Muscle layer of duodenum (tissue), 2 donors: ENCODE results near the gene AGXT.

Experiments
- H3K27ac ChIP-seq: one replicate; pipeline ENCODE4 v1.7.0; 2013; ENCODE audit warnings: mild to moderate bottlenecking, low read length
- H3K27me3 ChIP-seq: one replicate; pipeline ENCODE4 v1.7.0; 2013; ENCODE audit warnings: low read depth, mild to moderate bottlenecking, control low read depth, low read length
- H3K36me3 ChIP-seq, 2 donors: one replicate each; pipeline ENCODE4 v1.7.0; 2013; ENCODE audit warnings: low read length in 2 of 2, control low read depth in 1 of 2, mild to moderate bottlenecking in 1 of 2; ENCODE audit not compliant: insufficient read depth in 2 of 2, control insufficient read depth in 1 of 2
- H3K4me1 ChIP-seq, 2 donors: one replicate each; pipeline ENCODE4 v1.7.0; 2013; ENCODE audit warnings: low read length in 2 of 2, mild to moderate bottlenecking in 2 of 2, control low read depth in 1 of 2, moderate library complexity in 1 of 2; ENCODE audit not compliant: insufficient read depth in 2 of 2, control insufficient read depth in 1 of 2
- H3K4me3 ChIP-seq, 2 donors: one replicate each; pipeline ENCODE4 v1.7.0; 2013; ENCODE audit warnings: low read length in 2 of 2, low read depth in 1 of 2, mild to moderate bottlenecking in 1 of 2
- H3K9me3 ChIP-seq, 2 donors: one replicate each; pipeline ENCODE4 v1.7.0; 2013; ENCODE audit warnings: low read length in 2 of 2, control low read depth in 1 of 2, mild to moderate bottlenecking in 1 of 2; ENCODE audit not compliant: control insufficient read depth in 1 of 2
- donor health status: healthy.

AGXT gene

GRCh38 chr2:240868286-240869108 lies at the start of gene AGXT:
AGXT (plus strand) TSS chr2:240868824; CDS start chr2:240868866, 42 bp downstream.
- no peaks in the 10 kb centered on the region for H3K9me3 ChIP-seq
- H3K36me3 ChIP-seq, result no peaks in the 10 kb centered on the region
- no peak within 1 kb of the TSS for H3K4me3 ChIP-seq
- H3K4me1 ChIP-seq, result no peaks in the 10 kb centered on the region
- H3K27ac ChIP-seq, result no peak within 1 kb of the TSS
- H3K27me3 ChIP-seq, result no peaks in the 10 kb centered on the region

- Histone ChIP-seq H3K27ac (no peak overlapping the region), H3K9me3 (peaks cover 2 to 3% of the 10 kb centered on the region in 2 donors), H3K4me1 (peaks cover 0 to 25% of the 10 kb centered on the region in 2 donors), H3K27me3 (peaks cover 25% of the 10 kb centered on the region), H3K36me3 (no peaks in the 10 kb centered on the region), H3K4me3 (peak overlapping the region in 1 of 2 donors; percentile 63)
Observed at GRCh38 chr2:240819126-240819857, 49.3 kb upstream of the AGXT start.

GRCh38 chr2:240819858-240820606 lies 48.6 kb upstream of the AGXT start, which contains the start of gene KIF1A:
KIF1A (minus strand) TSS chr2:240820219; CDS start chr2:240797752, 22,467 bp downstream.
- H3K4me1 ChIP-seq, result peaks cover 0 to 25% of the 10 kb centered on the region in 2 donors
- H3K27me3 ChIP-seq, result peaks cover 25% of the 10 kb centered on the region
- peak within 1 kb of the TSS in 1 of 2 donors; percentile 63 for H3K4me3 ChIP-seq
- H3K9me3 ChIP-seq, result no peaks in the 10 kb centered on the region
- H3K36me3 ChIP-seq, result no peaks in the 10 kb centered on the region
- no peak within 1 kb of the TSS for H3K27ac ChIP-seq

GRCh38 chr2:240820607-240821428 lies 47.8 kb upstream of the AGXT start:
- H3K27ac ChIP-seq, result no peak overlapping the region
- no peaks in the 10 kb centered on the region for H3K9me3 ChIP-seq
- no peaks in the 10 kb centered on the region for H3K36me3 ChIP-seq
- peaks cover 25% of the 10 kb centered on the region for H3K27me3 ChIP-seq
- peaks cover 0 to 25% of the 10 kb centered on the region in 2 donors for H3K4me1 ChIP-seq
- H3K4me3 ChIP-seq, result no peak overlapping the region

GRCh38 chr2:240821429-240821778 lies 47.2 kb upstream of the AGXT start:
- H3K4me3 ChIP-seq, result no peak overlapping the region
- no peaks in the 10 kb centered on the region for H3K36me3 ChIP-seq
- peaks cover 0 to 25% of the 10 kb centered on the region in 2 donors for H3K4me1 ChIP-seq
- H3K27me3 ChIP-seq, result peaks cover 26% of the 10 kb centered on the region
- H3K9me3 ChIP-seq, result no peaks in the 10 kb centered on the region
- H3K27ac ChIP-seq, result no peak overlapping the region

GRCh38 chr2:240822280-240822847 lies 46.3 kb upstream of the AGXT start:
- peaks cover 31% of the 10 kb centered on the region for H3K27me3 ChIP-seq
- H3K36me3 ChIP-seq, result no peaks in the 10 kb centered on the region
- H3K9me3 ChIP-seq, result no peaks in the 10 kb centered on the region
- no peak overlapping the region for H3K27ac ChIP-seq
- H3K4me3 ChIP-seq, result no peak overlapping the region
- peaks cover 0 to 25% of the 10 kb centered on the region in 2 donors for H3K4me1 ChIP-seq

- peaks cover 0 to 23% of the 10 kb centered on the region in 2 donors for H3K4me1 ChIP-seq
- H3K9me3 ChIP-seq, result no peaks in the 10 kb centered on the region
- no peak overlapping the region for H3K27ac ChIP-seq
- H3K36me3 ChIP-seq, result no peaks in the 10 kb centered on the region
- H3K4me3 ChIP-seq, result no peak overlapping the region
- H3K27me3 ChIP-seq, result peaks cover 31% of the 10 kb centered on the region
Observed at GRCh38 chr2:240823449-240824336, 44.9 kb upstream of the AGXT start.

GRCh38 chr2:240825476-240825875 lies 43.1 kb upstream of the AGXT start:
- Histone ChIP-seq H3K27ac (no peak overlapping the region), H3K36me3 (no peaks in the 10 kb centered on the region)

GRCh38 chr2:240831594-240832204 lies 36.9 kb upstream of the AGXT start:
- H3K9me3 ChIP-seq, result no peaks in the 10 kb centered on the region
- H3K36me3 ChIP-seq, result no peaks in the 10 kb centered on the region
- peaks cover 3% of the 10 kb centered on the region for H3K27me3 ChIP-seq
- H3K4me3 ChIP-seq, result peak overlapping the region; percentile 44 to 51
- peaks cover 4 to 7% of the 10 kb centered on the region in 2 donors for H3K4me1 ChIP-seq
- H3K27ac ChIP-seq, result no peak overlapping the region

More at GRCh38 chr2:240825476-240825875, 43.1 kb upstream of the AGXT start:
- Histone ChIP-seq H3K9me3 (no peaks in the 10 kb centered on the region), H3K4me3 (no peak overlapping the region), H3K4me1 (peaks cover 0 to 9% of the 10 kb centered on the region in 2 donors), H3K27me3 (peaks cover 31% of the 10 kb centered on the region)
